NCI-H524 treated with DMSO at 0.1 percent for 48 hours (cell line): Measurements from ENCODE around the gene STK16.
A peak's percentile ranks its signal among the peaks of the same experiment; 100 is the strongest.
"Not testable (repeated sequence)": the region's sequence is repeated elsewhere in the genome, so short reads cannot be mapped to it uniquely, and the experiment has no call there.

ENCODE experiments used
- DNase-seq: peaks from one replicate; lab custom pipeline; 2025; lab: John Stamatoyannopoulos, UW

STK16 gene

DNA sequence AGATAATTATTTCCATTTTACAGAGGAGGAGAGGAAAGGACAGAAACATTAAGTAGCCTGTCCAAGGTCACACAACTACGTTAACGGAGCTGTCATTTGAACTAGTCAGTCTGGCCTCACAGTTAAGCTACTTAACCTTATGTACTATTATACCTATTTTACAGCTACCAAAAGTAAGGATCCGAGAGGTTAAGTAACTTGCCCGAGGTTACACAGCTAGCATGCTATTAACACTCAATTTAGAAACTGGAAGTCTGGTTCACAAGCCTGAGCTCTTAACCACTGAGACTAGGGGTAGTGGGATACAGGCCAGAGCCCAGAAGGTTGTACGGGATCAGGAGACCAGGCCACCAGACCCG is 511 bp upstream of the STK16 start:
- DNase-seq: no peak

DNA sequence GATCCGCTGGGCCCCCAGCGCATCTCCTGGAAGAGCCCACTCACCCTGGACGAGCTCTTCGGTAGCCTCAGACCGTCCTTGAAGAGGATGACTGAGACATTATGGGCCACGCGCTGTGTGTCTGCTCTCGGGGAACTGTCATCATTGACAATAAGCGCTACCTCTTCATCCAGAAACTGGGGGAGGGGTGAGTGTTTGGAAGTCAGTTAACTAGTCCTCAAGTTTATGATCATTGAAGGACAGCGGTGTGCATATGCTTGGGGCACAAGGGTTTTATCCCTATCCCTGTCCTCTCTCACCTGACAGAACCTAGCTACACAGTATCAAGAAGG is 586 bp downstream of the STK16 start:
- DNase-seq: no peak

DNA sequence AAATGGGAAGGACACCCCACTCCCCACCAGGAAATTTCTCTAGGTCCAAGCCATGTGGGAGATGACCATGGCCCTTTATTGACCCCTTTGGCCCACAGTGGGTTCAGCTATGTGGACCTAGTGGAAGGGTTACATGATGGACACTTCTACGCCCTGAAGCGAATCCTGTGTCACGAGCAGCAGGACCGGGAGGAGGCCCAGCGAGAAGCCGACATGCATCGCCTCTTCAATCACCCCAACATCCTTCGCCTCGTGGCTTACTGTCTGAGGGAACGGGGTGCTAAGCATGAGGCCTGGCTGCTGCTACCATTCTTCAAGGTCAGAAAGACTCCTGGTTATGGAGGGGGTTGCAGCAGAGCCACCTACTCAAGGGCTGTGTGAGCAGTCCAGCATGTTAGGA is 1.3 kb downstream of the STK16 start:
- no peak for DNase-seq

DNA sequence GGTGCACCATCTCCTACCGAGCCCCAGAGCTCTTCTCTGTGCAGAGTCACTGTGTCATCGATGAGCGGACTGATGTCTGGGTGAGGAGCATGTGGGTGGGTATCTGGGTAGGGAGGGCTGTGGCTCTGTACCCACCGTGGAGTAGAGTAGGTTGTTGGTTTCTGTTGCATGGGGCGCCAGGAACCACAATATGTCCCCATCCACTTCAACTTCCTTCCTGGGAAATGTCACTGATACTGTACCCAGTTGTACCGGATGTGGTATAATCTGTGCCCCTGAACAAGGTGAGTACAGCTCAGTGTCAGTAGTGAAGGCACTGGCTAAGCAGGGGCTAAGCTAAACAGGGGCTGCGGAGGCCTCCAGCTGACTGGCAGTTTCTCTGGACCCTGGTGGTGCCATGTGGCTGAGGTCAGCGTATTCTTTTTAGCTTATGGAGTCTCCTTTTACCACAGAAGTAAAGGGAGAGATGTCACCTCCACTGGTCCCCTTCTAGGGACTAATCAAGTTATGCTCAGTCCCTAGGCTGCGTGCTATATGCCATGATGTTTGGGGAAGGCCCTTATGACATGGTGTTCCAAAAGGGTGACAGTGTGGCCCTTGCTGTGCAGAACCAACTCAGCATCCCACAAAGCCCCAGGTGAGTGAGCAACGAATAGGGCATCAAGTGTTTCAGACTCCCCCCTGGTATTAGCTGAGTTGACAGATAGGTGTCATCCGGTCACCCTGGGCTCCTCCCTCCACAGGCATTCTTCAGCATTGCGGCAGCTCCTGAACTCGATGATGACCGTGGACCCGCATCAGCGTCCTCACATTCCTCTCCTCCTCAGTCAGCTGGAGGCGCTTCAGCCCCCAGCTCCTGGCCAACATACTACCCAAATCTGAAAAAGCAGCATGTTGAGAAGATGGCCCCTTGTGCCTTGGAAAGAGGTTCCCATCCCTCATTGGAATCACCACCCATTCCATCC is 2.7 kb downstream of the STK16 start:
- no peak for DNase-seq

DNA sequence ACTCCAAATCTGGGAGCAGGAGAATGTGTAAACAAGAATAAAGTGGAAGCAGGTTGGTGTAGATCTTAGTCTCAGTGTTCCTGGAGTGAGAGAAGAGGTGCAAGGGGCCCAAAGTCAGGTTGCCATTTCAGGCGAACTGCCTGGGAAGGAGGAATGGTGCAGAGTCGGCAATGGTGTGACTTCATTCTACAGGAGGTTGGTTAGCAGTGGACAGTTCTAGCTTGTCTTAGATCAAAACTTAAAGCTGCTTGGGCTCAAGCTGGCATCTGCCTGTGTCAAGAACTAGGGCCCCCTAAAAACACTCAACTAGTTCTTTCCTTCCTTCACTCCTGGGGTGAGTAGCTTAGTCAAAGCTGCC is 3.5 kb downstream of the STK16 start:
- DNase-seq: no peak

DNA sequence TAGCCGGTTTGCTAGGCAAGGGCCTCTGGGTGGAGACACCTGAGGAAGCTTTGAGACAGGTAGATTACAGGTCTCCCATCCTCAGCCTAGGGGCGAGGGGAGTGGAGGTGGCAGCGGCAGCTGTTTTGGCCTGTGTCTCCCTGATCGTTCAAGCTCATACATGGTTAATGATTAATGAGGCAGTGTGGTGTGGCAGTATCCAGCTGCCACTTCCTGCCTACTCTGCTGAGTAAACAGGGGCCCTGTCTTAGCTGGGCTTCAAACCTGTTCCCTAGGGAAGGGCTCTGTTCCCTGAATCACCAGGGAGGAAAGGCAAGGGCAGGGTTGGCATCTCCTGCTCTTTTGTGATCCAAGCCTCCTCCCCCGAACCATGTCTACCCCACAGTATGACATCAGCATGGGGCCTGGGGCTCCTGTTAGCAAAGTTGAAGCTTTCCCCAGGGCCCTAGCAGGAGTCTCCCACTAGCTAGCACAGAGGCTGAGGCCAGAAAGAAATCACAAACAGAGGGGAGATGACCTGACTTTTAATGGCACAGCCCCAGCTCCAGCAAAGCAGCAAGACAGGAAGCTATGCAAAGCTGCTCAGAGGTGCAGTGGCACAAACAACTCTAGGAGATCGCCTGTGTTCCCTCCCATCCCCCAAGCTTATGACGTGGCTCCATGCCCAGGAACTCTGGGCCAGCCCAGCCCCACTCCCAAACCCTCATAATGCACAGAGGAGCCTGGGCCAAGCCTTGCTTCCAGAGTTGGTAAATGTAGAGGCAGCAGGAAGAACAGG is 4.1 kb downstream of the STK16 start:
- no peak for DNase-seq

DNA sequence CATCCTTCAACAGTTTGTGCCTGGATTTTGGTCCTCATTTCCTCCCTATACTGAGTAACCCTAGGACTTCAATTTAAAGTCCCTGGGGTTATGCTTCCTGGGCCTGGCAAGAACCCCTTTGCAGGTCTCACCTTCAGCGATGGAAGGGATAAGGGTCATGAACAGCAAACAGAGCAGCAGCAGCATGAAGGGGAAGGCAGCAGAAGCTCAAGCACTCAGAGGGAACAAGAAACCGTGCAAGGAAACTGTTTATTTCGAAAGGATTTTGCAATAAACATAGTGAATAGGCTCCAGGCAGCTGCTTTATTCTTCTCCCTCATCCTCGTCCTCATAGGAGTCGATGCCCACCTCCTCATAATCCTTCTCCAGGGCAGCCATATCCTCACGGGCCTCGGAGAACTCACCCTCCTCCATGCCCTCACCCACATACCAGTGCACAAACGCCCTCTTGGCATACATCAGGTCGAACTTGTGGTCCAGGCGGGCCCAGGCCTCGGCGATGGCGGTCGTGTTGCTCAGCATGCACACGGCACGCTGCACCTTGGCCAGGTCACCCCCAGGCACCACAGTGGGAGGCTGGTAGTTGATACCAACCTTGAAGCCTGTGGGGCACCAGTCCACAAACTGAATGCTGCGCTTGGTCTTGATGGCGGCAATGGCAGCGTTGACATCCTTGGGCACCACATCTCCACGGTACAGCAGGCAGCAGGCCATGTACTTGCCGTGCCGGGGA is 4.9 kb downstream of the STK16 start:
- no peak for DNase-seq

DNA sequence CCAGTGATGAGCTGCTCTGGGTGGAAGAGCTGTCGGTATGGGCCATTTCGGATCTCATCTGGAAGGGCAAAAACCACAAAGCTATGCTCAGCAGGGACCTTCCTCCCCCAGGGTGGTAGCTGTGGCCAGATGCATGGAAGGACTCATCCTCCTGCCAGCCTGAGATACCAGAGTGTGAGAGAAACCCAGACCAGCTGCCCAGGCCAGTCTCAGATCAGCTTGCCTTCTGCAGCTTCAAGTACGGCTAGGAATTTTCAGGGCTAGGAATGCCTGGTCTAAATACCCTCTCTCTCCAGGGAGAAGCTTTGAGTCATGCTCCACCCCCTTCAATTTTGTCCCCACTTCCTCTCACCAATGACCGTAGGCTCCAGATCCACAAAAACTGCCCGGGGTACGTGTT is 6.4 kb downstream of the STK16 start:
- no peak for DNase-seq

DNA sequence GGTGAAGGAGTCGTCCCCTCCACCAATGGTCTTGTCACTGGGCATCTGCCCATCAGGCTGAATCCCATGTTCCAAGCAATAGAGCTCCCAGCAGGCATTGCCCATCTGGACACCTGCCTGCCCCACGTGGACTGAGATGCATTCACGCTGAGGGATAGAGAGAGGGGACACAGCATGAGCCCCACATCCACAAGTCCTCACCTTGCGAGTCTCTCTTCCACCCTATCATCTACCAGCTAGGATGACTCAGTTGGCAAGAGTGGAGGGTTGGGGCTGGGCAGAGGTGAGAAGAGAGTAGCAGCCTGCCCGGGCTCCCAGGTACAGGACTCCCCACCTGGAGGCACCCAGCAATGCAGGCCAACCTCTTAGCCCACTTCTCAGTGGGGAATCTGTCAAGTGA is 6.8 kb downstream of the STK16 start:
- DNase-seq: no peak

DNA sequence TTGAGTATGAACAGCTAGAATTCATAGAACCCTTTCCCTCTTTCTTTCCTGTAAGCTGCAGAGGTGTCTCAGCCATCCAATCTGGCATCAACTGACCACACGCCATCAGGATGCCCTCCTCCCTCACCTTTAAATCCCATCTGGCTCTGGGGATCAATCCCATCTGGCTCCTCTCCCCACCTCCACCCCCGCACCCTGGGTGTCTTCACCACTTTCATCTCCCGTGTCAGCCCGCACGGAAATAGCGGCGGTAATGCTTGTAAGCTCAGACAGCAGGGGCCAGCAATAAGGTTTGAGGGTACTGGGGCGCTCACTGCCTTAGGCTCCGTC is 7.3 kb downstream of the STK16 start:
- DNase-seq: peak; percentile 7

DNA sequence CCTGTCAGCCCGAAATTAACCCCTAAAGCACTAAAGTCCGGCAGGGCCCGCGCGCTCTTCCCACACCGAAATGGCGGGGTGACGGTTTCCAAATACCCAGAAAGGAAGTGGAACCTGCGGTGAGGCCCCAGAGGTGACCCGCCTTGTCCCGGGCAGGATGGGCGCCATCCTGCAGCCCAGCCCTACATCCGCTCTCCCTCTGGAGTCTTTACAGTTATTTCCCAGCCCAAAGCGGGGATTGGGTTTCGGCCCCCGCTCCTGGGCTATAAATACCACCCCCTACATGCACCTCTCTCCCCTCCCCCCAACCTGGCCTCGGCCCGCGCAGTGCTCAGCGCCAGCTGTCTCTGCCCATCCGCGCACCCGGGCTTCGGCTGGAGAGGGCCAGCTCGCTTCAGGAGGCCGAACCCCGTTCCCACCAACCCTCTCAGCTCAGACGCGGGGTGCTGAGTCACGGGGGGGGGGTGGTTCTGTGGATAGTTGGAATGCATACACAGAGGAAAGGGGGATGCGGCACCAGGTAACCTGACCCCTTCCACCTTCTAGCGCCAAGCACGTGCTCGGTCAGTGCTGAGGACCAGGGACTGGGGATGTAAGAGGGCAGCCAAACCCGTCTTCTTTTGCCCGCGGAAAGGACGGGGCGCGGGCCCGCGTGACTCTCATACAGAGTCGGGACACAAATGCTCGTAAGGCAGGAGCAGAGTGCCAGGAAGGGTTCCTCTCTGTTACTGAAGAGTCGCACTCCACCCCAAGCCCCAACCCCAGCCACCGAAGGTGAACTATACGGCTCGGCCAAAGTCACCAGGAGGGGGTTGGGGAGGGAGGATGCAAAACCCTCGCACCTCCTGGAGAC is 7.8 kb downstream of the STK16 start, which contains the start of gene TUBA4B:
Gene TUBA4B, plus strand, starts transcription at position 344 of the 853 bp plus-strand sequence. Its CDS starts 165 bp downstream, at position 509.
- peak; percentile 31 for DNase-seq

DNA sequence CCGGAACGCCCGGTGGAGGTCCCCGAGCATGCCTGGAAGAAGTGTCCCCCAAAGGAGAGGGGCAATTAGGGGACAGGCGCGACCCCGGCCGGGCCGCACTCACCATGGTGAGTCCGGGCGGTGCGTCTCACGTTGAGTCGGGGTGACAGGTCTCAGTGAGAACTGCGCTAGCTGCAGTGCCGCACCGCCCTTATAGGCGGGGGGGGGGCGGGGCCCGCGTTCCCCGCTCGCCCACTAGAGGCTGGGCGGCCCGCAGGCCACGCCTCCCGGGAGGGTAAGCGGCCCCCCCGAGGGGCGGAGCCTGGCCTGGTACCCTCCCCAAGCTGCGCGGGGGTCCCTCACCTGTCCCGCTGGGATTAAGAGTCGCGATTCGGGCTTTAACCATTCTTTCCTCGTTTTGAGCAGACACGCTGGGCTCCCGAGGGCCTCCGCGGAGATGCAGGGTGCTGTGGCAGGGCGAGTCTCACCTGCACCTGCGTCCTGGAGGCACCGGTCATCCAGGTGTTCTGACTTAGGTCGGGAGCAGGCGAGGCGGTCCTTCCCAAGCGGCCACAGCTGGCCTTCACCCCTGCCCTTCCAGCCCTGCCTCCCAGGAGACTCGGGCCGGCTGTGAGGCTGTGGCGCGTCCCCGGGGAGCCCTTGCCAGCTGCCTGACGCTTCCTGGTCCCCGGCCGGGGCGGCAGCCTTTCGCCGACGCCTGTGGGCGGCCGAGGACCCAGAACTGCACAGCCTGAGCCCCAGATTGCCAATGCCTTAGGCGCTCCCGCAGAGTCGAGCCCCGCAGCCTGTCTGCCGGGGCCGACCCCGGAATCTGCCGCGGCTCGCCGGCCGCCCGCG is 8.7 kb downstream of the STK16 start, which contains the start of gene TUBA4A:
Gene TUBA4A, minus strand, starts transcription at position 166 of the 837 bp plus-strand sequence. Its CDS starts 60 bp downstream, at position 106.
- DNase-seq: peak; percentile 39

DNA sequence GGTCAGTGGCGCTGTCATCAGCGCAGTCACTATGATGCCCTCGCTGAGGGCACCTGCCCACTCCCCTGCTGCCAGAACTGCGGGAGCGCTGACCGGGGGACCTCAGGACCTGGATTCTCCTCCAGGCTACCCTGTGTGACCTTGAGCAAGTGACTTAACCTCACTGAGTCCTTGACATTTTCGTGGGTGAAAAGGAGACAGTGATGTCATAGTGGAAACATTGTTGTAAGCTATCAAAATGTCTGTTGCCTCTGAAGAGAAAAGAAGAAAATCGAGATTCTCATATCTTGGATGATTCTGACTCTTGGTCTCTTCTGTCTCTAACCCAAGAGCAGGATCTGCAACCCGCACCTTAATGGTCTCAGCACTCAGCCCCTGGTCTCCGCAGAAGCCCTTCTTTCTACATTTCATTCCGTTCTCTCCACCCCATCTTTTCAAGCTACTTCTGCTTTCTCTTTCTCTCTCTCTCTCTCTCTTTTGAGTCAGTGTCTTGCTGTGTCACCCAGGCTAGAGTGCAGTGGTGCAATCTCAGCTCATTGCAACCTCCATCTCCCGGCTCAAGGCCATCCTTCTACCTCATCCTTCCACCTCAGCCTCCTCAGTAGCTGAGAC is 9.4 kb downstream of the STK16 start:
- no peak for DNase-seq

DNA sequence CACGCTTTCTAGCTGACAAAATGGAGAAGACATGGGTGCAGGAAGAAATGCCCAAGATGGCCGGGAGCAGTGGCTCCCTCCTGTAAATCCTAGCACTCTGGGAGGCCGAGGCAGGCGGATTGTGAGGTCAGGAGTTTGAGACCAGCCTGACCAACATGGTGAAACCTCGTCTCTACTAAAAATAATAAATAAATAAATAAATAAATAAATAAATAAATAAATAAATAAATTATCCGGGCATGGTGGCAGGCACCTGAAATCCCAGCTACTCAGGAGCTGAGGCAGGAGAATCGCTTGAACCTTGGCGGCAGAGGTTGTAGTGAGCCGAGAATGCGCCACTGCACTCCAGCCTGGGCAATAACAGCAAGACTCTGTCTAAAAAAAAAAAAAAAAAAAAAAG is 13.7 kb downstream of the STK16 start:
- DNase-seq: not testable (repeated sequence)

DNA sequence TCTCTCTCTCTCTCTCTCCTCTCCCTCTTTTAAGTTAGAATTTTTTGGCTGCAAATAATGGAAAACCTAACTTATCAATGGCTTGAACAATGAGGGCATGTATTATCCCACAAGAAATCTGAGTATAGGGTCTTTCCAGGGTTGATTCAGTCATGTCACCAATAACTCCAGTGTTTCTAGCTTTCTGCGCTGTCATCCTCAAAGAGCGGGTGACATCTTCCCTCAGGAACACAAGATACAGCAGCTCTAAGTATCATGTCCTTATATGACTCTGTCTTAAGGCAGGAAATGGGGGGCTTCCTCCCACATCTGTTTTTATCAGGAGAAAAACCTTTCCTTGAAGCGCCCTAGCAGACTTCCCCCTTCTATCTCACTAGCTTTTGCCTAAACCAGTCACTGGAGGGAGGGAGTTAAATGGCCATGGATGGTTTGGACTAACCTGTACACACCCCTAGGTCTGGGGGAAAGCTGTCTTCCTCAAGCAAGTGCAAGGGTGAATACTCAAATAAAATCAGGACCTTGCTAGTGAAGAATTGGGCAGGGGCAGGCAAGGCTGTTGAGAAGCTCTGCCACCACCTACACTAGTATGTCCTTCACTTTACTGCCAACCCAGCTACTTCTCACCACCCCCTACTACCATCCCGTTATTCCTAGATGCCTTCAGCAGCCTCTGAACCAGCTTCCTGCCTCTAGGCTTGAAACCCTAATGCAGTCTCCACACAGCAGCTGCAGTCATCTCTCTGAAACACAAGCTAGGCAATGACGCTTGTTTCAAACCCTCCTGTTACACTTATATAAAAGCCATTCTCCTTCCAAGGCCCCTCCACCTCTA is 16.0 kb downstream of the STK16 start:
- DNase-seq: no peak

DNA sequence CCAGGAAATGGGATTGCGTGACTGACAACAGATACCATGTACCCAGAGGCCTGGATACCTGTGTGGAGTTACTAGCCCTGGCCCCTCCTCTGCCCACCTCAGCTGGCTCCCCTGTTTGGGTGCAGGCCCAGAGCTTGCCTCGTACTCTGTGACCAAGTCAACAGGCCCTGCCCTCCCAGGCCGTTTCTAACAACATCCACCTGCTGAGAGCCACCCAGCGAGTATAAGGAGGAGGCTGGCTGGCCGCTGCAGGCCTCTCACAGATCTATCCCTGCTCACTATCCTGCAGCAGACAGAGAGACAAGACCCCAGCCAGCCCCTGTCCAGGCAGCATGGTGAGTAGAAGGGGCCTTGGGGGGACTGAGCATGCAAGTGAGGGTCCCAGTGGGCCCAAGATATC is 21.0 kb downstream of the STK16 start:
- no peak for DNase-seq

DNA sequence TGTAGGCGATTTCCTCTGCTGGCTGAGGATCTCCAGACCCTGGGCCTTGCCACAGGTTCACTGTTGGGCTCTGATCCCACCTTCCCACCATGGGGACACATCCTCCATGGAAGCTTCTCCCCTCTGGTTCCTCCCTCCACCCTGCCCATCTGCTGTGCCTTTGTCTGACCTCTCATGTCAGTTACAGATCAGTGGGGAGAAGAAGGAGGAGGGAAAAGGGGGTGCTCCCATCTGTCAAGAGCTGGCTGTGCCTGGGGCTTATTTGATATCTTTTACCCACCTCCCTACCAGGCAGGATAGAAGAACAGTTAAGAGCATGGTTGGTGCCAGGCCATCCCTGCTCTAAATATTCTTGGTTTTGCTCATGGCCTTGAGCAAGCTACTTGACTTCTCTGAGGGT is 21.6 kb downstream of the STK16 start:
- no peak for DNase-seq

DNA sequence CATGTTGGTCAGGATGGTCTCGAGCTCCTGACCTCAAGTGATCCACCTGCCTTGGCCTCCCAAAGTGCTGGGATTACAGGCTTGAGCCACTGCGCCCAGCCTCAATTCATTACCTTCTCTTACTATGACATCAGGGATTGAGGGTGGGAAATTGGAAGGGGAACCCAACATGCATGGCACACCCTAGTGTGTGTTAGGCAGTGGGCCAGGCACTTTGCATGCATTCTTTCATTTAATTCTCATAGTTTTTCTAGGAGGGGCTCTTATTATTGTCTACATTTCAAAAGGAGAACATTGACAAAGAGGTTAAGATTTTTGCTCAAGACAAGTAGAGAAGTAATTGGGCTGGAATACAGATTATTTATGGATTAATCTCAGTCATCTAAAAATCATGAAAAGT is 23.0 kb downstream of the STK16 start:
- DNase-seq: no peak

DNA sequence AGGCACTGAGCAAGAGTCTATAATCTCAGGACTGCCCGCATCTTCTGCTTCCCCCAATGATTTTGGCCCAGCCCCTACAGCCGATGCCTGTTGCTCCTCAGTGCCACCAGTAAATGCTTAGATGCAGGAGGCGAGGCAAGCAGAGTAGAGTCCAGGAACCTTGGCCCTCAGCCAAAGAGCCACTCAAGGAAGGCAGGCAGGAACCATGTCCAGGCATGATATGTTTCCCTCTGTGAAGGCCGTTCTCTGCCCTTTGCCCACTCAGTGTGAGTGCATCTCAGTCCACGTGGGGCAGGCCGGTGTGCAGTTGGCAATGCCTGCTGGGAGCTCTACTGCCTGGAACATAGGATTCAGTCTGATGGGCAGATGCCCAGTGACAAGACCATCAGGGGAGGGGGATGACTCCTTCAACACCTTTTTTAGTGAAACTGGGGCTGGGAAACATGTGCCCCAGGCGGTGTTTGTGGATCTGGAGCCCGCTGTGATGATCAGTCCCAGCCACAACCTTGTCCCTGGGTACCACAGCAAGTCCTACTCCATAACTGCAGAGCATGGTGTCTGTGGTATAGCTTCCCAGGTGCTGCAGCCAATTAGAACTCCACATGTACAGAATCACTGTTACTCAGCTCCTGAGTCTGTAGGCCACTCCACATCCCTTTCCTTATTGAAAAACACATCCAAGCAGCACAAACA is 24.2 kb downstream of the STK16 start:
- DNase-seq: no peak
